GM12891 (cell line): ENCODE results near the gene C9orf43.
"Not testable (repeated sequence)": the region's sequence is repeated elsewhere in the genome, so short reads cannot be mapped to it uniquely, and the experiment has no call there.

Experiments used
- PAX5 ChIP-seq: IDR thresholded peaks from 2 replicates; pipeline ENCODE4 v1.6.1; 2011; ENCODE audit warnings: low read length, moderate library complexity, mild to moderate bottlenecking; ENCODE audit not compliant: insufficient read depth, severe bottlenecking
- POLR2A ChIP-seq: IDR thresholded peaks from 2 replicates; pipeline ENCODE4 v1.6.1; 2011; ENCODE audit warnings: low read depth, low read length, control low read depth
- POLR2AphosphoS5 ChIP-seq: IDR thresholded peaks from 2 replicates; pipeline ENCODE4 v1.6.1; 2011; ENCODE audit warnings: low read depth, low read length, control low read depth
- POU2F2 ChIP-seq: IDR thresholded peaks from 2 replicates; pipeline ENCODE4 v1.6.1; 2011; ENCODE audit warnings: low read depth, mild to moderate bottlenecking, control low read depth, low read length, moderate library complexity
- SPI1 ChIP-seq: IDR thresholded peaks from 2 replicates; pipeline ENCODE4 v1.6.1; 2011; ENCODE audit warnings: low read depth, low read length, control low read depth
- TAF1 ChIP-seq: IDR thresholded peaks from 2 replicates; pipeline ENCODE4 v1.6.1; 2011; ENCODE audit warnings: low read depth, low read length, control low read depth

DNA sequence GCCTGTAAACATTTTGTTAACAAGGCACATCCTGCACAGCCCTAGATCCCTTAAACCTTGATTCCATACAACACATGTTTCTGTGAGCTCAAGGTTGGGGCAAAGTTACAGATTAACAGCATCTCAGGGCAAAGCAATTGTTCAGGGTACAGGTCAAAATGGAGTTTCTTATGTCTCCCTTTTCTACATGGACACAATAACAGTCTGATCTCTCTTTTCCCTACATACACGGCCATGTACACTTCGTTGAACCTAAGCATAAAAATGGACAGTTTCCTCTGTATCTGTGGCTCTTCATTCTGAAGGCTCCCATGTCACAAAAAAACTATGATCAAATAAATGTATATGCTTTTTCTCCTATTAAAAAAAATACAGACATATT, 30.7 kb upstream of the C9orf43 start:
- not testable (repeated sequence) for TF ChIP-seq SPI1, POLR2A, POLR2AphosphoS5, POU2F2, TAF1, PAX5
